Activated CD8-positive, alpha-beta T cell treated with anti-CD3 and anti-CD28 coated beads for 36 hours (primary cell): Measurements from ENCODE around the gene COMMD3. TPM values are rescaled to one million over a fixed set of nuclear protein-coding genes. Genes with fewer than 3 reads are reported as not detected.

Experiments
- ATAC-seq: fragments of 200-7000 bp; cut with Tn5 transposase; one replicate; pipeline ENCODE4 v1.10.0; 2021; ENCODE audit warnings: mild to moderate bottlenecking, moderate library complexity
- CTCF ChIA-PET: fragments of 350-600 bp; sonication (Branson Sonifier 250); formaldehyde crosslinking; loops from one replicate; lab custom pipeline; 2021; ENCODE audit warnings: antibody characterized with exemption; lab: Charles Lee
- POLR2A ChIA-PET: fragments of 350-600 bp; sonication (Branson Sonifier 250); formaldehyde crosslinking; loops from one replicate; lab custom pipeline; 2021; ENCODE audit warnings: antibody characterized with exemption; lab: Charles Lee
- DNase-seq: peaks from one replicate; pipeline ENCODE4 v3.0.0-alpha.2; 2020
- H3K27ac Mint-ChIP-seq: one replicate; pipeline ENCODE4 v1.8.0; 2021; ENCODE audit warnings: mild to moderate bottlenecking, mixed read lengths
- H3K27me3 Mint-ChIP-seq: one replicate; pipeline ENCODE4 v1.8.0; 2021; ENCODE audit warnings: mixed read lengths
- H3K36me3 Mint-ChIP-seq: one replicate; pipeline ENCODE4 v1.8.0; 2021; ENCODE audit warnings: low read depth, mixed read lengths
- H3K4me1 Mint-ChIP-seq: one replicate; pipeline ENCODE4 v1.8.0; 2021; ENCODE audit warnings: low read depth, mixed read lengths
- H3K4me3 Mint-ChIP-seq: one replicate; pipeline ENCODE4 v1.8.0; 2021; ENCODE audit warnings: mild to moderate bottlenecking, moderate library complexity, mixed read lengths
- H3K9me3 Mint-ChIP-seq: one replicate; pipeline ENCODE4 v1.8.0; 2021; ENCODE audit warnings: mixed read lengths
- intact Hi-C: fragments of 100-400 bp; cut with micrococcal nuclease; formaldehyde crosslinking; loops from one replicate; pipeline ENCODE4 v1.10.0; 2022
- total RNA-seq, 2 experiments: library from RNA; stranded (reverse); gene quantifications; one replicate each; pipeline ENCODE4 v1.2.3, GENCODE V29; 2021
- TF ChIP-seq, protein P1 (sequence below): fragments of 200-600 bp; IDR thresholded peaks from one replicate; pipeline ENCODE4 v1.8.0; 2022; ENCODE audit warnings: antibody characterized with exemption, mild to moderate bottlenecking

Gene COMMD3
- 10 to 100 TPM; 64.7 to 68.7 TPM for total RNA-seq

DNA sequence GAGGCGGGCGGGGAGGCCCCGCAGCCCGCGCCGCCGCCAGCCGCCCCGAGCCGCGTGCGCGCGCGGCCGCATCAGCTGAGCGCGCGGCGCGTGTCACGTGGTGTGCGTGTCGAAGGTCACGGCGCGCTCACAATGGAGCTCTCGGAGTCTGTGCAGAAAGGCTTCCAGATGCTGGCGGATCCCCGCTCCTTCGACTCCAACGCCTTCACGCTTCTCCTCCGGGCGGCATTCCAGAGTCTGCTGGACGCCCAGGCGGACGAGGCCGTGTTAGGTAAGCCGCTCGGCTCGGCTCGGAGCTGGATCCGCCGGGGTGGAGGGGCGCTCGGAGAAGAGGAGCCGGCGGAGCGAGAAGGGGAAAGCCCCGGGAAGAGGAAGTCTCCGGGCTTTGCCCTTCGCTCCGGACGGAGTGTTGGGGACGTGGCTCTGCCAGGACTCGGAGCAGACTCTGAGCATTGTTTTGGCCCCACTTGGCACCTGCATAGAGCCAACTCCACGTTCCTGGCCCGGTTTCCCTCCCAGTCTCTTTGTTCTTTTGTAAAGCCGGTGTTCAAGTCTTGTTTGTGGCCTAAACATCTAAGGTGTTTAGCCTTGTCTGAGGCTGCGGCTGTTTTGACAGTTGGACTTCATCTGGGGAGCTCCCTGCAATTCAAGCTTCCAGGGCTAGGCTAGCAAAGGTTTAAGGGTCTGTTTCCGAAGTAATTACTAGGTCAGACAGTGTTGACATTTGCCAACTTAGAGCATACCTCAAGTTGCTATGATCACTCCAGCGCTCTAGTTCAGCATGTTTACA, at the start of gene COMMD3:
Gene COMMD3 (plus strand): TSS at position 103 of the 790 bp plus-strand sequence. CDS start 30 bp downstream, at position 133.
- TF ChIP-seq, protein P1, sequence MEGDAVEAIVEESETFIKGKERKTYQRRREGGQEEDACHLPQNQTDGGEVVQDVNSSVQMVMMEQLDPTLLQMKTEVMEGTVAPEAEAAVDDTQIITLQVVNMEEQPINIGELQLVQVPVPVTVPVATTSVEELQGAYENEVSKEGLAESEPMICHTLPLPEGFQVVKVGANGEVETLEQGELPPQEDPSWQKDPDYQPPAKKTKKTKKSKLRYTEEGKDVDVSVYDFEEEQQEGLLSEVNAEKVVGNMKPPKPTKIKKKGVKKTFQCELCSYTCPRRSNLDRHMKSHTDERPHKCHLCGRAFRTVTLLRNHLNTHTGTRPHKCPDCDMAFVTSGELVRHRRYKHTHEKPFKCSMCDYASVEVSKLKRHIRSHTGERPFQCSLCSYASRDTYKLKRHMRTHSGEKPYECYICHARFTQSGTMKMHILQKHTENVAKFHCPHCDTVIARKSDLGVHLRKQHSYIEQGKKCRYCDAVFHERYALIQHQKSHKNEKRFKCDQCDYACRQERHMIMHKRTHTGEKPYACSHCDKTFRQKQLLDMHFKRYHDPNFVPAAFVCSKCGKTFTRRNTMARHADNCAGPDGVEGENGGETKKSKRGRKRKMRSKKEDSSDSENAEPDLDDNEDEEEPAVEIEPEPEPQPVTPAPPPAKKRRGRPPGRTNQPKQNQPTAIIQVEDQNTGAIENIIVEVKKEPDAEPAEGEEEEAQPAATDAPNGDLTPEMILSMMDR: no peak
- DNase-seq (peak; percentile 82), ATAC-seq (peak; percentile 67)
- peaks cover 32% of the 10 kb centered on the region for H3K4me1 Mint-ChIP-seq
- ChIA-PET POLR2A (interaction anchor here (0.6 to 2.8 kb wide), 14 partner anchors 8 to 367 kb away, joined by 3 to 15 read pairs (median 4); no protein-coding TSS in a partner anchor), CTCF (interaction anchor here (1.0 to 1.8 kb wide), 6 partner anchors 8 to 325 kb away, joined by 3 to 7 read pairs (median 4); no protein-coding TSS in a partner anchor)
- peaks cover 13% of the 10 kb centered on the region for H3K36me3 Mint-ChIP-seq
- no peaks in the 10 kb centered on the region for H3K9me3 Mint-ChIP-seq
- intact Hi-C loops: loop anchor here (5.0 kb wide), 2 partner anchors 64 to 89 kb away; no protein-coding TSS in a partner anchor
- peak within 1 kb of the TSS; percentile 88 for H3K4me3 Mint-ChIP-seq
- peaks cover 18% of the 10 kb centered on the region for H3K27me3 Mint-ChIP-seq
- H3K27ac Mint-ChIP-seq: peak within 1 kb of the TSS; percentile 91

DNA sequence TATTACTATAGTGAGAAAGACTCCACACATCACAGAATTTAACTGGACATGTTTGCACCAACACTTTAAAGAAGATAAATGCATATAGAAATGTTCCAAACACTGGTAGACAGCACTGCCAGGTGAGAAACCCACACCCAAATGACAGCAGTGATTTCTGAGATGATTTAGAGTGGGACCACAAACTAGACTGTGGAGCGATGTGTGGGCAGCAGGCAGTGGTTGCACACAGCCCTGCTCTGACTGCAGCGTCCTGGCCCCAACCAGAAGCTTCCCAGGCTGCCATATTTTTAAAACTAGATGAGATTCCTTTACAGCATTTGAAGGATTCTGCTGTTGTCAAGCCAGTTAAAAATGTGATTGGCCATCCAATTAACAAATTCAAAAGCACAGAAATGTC, 47.7 kb upstream of the COMMD3 start:
- Mint-ChIP-seq H3K36me3 (no peaks in the 10 kb centered on the region), H3K9me3 (no peaks in the 10 kb centered on the region), H3K27ac (no peak overlapping the region), H3K4me1 (peaks cover 2% of the 10 kb centered on the region), H3K4me3 (no peak overlapping the region), H3K27me3 (peaks cover 27% of the 10 kb centered on the region)
- ChIA-PET POLR2A (no interaction called here), CTCF (no interaction called here)
- ATAC-seq (peak; percentile 55), DNase-seq (peak; percentile 36)
- TF ChIP-seq, protein P1: no peak
- intact Hi-C loops: no loop called here

DNA sequence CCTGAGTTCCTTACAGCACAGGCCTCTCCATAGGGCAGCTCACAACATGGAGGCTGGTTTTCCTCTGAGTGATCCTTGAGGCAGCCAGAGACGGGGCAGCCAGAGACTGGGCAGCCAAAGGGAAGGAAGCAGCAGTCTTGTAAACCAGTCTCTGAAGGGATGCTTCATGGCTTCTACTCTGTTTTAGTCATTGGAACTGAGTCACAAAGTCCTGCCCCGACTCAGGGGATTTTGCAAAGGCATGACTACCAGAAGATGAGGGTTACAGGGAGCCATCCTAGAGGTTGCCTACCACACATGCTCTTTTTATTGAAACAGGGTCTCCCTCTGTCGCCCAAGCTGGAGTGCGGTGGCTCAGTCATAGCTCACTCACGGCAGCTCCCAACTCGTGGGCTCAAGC, 44.4 kb upstream of the COMMD3 start:
- H3K9me3 Mint-ChIP-seq: no peaks in the 10 kb centered on the region
- ATAC-seq (peak; percentile 53), DNase-seq (peak; percentile 18)
- H3K36me3 Mint-ChIP-seq: no peaks in the 10 kb centered on the region
- ChIA-PET CTCF (interaction anchor here (0.8 kb wide), 1 partner anchor 11 kb away, joined by 3 read pairs; no protein-coding TSS in a partner anchor), POLR2A (interaction anchor here (0.7 to 0.9 kb wide), 2 partner anchors 11 to 45 kb away, joined by 3 to 4 read pairs; no protein-coding TSS in a partner anchor)
- H3K27ac Mint-ChIP-seq: no peak overlapping the region
- H3K27me3 Mint-ChIP-seq: peaks cover 11% of the 10 kb centered on the region
- H3K4me1 Mint-ChIP-seq: peaks cover 2% of the 10 kb centered on the region
- intact Hi-C loops: no loop called here
- no peak overlapping the region for H3K4me3 Mint-ChIP-seq
- TF ChIP-seq, protein P1: no peak

DNA sequence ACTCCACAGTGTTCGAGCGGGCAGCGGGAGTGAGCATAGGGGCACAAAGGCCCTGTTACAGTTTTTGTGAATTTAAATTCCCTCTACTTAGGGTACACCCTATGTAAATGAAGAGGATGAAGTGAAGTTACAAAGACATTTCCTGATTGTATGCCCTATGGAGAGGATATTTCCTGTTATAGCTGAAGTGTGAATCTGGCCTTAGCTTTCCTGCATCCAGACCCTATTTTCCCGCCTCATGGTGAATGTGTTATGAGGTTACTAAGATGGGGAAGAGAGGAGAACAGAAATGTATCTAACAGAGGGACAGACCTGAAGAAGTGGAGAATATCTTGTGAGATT, 37.8 kb upstream of the COMMD3 start:
- intact Hi-C loops: no loop called here
- Mint-ChIP-seq H3K36me3 (no peaks in the 10 kb centered on the region), H3K27me3 (peaks cover 8% of the 10 kb centered on the region), H3K4me1 (no peaks in the 10 kb centered on the region), H3K4me3 (no peak overlapping the region), H3K27ac (no peak overlapping the region), H3K9me3 (no peaks in the 10 kb centered on the region)
- ATAC-seq (no peak), DNase-seq (no peak)
- TF ChIP-seq, protein P1: no peak
- CTCF ChIA-PET: no interaction called here
- POLR2A ChIA-PET: no interaction called here

DNA sequence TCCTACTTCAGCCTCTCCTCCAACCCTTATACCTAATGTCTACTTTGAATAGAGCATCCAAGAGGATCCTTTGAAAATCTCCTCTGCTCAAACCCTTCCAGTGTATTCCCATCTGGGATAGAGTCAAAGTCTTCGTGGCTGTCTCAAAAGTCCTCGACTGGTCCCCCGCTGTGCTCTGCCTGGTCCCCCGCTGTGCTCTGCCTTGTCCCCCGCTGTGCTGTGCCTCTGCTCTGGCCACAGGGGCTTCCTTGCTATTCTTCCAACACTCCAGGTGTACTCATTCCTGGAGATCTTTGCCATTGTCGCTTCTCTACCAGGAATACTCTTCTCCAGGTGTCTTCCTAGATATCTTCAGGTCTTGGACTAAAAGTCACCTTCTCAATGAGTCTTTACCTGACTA, 36.1 kb upstream of the COMMD3 start:
- DNase-seq: no peak
- ChIA-PET POLR2A (no interaction called here), CTCF (interaction anchor here (0.7 to 1.2 kb wide), 2 partner anchors 10 to 15 kb away, joined by 3 read pairs; no protein-coding TSS in a partner anchor)
- no peak overlapping the region for H3K4me3 Mint-ChIP-seq
- H3K9me3 Mint-ChIP-seq: no peaks in the 10 kb centered on the region
- TF ChIP-seq, protein P1: no peak
- no peak overlapping the region for H3K27ac Mint-ChIP-seq
- no peaks in the 10 kb centered on the region for H3K36me3 Mint-ChIP-seq
- no peaks in the 10 kb centered on the region for H3K4me1 Mint-ChIP-seq
- no peak for ATAC-seq
- H3K27me3 Mint-ChIP-seq: peaks cover 10% of the 10 kb centered on the region
- intact Hi-C loops: no loop called here
